ENCODE data around the gene C2CD5. TPM values are rescaled to one million over a fixed set of nuclear protein-coding genes. Genes with fewer than 3 reads are reported as not detected.

C2CD5 gene
- total RNA-seq, 4 donors from 2014 or later, result 43.7 to 68.5 (median 46.8) TPM

DNA sequence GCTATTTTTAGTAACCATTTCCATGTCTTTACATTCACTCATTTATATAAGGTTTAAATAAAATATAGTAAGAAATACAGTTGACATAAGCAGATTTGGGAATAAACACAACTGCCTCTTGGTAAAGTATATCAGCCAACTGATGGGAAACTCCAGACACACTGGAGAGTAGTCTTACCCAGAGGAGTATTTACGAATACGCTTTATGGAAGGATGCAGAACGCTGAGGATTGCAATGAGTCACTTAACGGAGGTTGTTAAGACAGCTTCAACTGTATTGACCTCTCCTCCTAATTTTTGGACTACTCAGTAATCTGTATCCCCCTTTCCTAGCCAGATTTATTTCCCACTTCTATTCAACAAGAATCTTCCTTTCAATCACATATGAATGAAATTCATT lies 6.0 kb downstream of the C2CD5 start:
- no peak overlapping the region for H3K4me3 ChIP-seq
- H3K9me3 ChIP-seq, result no peaks in the 10 kb centered on the region
- peaks cover 0 to 22% (median 11%) of the 10 kb centered on the region in 4 donors for H3K4me1 ChIP-seq
- peak overlapping the region in 1 of 4 donors; percentile 6 for H3K27ac ChIP-seq
- TF ChIP-seq, protein P1, sequence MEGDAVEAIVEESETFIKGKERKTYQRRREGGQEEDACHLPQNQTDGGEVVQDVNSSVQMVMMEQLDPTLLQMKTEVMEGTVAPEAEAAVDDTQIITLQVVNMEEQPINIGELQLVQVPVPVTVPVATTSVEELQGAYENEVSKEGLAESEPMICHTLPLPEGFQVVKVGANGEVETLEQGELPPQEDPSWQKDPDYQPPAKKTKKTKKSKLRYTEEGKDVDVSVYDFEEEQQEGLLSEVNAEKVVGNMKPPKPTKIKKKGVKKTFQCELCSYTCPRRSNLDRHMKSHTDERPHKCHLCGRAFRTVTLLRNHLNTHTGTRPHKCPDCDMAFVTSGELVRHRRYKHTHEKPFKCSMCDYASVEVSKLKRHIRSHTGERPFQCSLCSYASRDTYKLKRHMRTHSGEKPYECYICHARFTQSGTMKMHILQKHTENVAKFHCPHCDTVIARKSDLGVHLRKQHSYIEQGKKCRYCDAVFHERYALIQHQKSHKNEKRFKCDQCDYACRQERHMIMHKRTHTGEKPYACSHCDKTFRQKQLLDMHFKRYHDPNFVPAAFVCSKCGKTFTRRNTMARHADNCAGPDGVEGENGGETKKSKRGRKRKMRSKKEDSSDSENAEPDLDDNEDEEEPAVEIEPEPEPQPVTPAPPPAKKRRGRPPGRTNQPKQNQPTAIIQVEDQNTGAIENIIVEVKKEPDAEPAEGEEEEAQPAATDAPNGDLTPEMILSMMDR (IDR thresholded peaks at IDR 0.05), result no peak
- TF ChIP-seq POLR2A (IDR thresholded peaks at IDR 0.05), result no peak
- H3K36me3 ChIP-seq, result peaks cover 0 to 15% (median 0%) of the 10 kb centered on the region in 3 donors
- no peaks in the 10 kb centered on the region for H3K27me3 ChIP-seq
- no peak for DNase-seq

DNA sequence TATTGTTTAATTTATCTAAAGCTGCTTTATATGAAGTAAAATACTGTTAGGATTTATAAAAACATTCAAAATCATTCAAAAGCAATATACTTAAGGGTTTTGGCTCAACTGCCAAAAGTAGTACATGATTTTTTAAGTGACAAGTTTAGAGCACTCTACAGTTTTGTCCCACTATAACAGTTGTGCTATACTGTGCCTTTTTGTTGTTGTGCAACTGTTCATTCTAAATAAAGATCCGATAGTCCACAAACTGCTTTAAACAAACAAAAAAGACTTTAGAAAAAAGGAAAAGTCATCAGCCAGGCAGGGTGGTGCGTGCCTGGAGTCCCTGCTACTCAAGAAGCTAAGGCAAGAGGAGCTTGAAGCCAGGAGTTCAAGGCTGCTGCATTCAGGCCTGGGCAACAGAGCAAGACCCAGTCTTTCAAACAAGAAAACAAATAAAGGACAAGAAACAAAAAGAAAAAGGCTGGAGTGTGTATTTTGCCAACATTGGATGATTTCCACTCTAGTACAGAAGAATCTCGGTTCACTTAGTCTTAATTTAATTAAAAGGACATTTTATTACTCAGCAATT lies 7.3 kb downstream of the C2CD5 start:
- no peaks in the 10 kb centered on the region for H3K27me3 ChIP-seq
- DNase-seq, result no peak
- H3K9me3 ChIP-seq, result no peaks in the 10 kb centered on the region
- TF ChIP-seq, protein P1 (IDR thresholded peaks at IDR 0.05), result no peak
- no peak for TF ChIP-seq POLR2A (IDR thresholded peaks at IDR 0.05)
- peaks cover 0 to 28% (median 0%) of the 10 kb centered on the region in 3 donors for H3K36me3 ChIP-seq
- no peak overlapping the region for H3K27ac ChIP-seq
- peaks cover 0 to 12% (median 5%) of the 10 kb centered on the region in 4 donors for H3K4me1 ChIP-seq
- no peak overlapping the region for H3K4me3 ChIP-seq

DNA sequence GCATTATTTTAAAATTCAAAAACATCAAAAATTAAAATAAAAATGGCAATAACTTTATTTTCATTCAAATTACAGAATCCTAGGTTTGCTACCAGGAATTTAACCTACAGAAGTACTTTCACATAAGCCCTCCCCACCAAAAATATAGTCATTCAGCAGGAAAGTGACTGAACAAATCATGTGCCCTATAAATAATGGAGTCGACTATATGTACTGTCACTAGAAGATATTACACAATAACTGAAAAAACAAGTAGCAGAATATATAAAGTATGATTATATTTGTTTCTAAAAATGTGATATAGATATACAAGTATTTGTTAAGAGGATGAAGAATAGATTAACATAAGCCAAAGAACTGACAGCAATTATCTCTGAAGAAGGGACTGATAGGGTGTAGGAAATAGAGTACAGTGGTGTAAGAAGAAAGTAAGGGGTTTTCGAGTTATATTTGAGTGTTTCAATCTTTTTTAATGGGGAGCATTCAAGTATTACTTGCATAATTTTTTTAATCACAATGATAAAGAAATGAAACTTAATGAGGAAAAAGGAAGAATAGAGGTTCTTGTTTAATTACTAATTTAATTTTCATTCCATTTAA lies 7.9 kb downstream of the C2CD5 start:
- H3K27me3 ChIP-seq, result no peaks in the 10 kb centered on the region
- peaks cover 0 to 33% (median 0%) of the 10 kb centered on the region in 3 donors for H3K36me3 ChIP-seq

DNA sequence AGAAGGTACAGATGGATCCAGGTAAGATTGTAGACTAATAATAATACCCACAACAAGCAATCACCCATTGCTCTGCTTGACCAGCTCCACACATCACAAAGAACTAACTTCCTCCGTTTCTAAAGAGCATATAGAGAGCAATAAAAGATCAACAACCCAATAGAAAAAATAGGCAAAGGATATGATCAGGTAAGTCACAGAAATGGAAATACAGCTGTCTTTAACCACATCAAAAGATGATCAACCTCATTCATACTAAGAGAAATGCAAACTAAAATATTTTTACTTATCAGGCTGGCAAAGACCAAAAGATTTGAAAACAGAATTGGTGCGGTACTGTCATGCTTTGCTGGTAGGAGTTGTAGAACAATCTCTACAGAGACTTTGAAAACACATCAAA lies 8.9 kb downstream of the C2CD5 start:
- Histone ChIP-seq H3K27ac (no peak overlapping the region), H3K36me3 (peaks cover 0 to 40% (median 0%) of the 10 kb centered on the region in 3 donors), H3K4me1 (peaks cover 0 to 12% (median 0%) of the 10 kb centered on the region in 4 donors), H3K4me3 (no peak overlapping the region), H3K9me3 (peaks cover 0 to 4% (median 0%) of the 10 kb centered on the region in 4 donors), H3K27me3 (no peaks in the 10 kb centered on the region)
- DNase-seq, result no peak
- no peak for TF ChIP-seq POLR2A (IDR thresholded peaks at IDR 0.05)
- TF ChIP-seq, protein P1 (IDR thresholded peaks at IDR 0.05), result no peak

More for the DNA sequence above, 7.9 kb downstream of the C2CD5 start:
- Histone ChIP-seq H3K27ac (no peak overlapping the region), H3K4me1 (peaks cover 0 to 12% (median 2%) of the 10 kb centered on the region in 4 donors), H3K4me3 (no peak overlapping the region), H3K9me3 (peaks cover 0 to 2% (median 0%) of the 10 kb centered on the region in 4 donors)
- no peak for DNase-seq
- TF ChIP-seq, protein P1 (IDR thresholded peaks at IDR 0.05), result no peak
- TF ChIP-seq POLR2A (IDR thresholded peaks at IDR 0.05), result no peak

DNA sequence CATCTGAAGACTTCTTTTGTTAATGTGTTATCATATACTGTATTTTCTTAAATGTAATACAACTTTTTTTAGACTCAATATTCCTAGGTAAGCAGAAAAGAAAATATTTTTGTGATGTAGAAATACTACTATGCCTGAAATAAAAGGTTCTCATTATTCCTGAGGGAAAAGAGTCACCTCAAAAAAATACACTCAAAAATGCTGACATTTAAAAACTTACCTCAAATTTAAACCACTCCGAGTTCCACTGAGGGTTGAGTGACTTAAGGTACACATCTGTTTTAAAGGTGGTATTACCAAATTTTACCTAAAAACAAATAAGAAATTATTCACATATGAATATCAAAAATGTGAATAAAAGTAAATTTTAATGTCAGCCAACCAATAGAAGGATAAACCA lies 9.3 kb downstream of the C2CD5 start:
- DNase-seq, result no peak
- Histone ChIP-seq H3K27me3 (no peaks in the 10 kb centered on the region), H3K36me3 (peaks cover 0 to 40% (median 0%) of the 10 kb centered on the region in 3 donors), H3K4me3 (no peak overlapping the region), H3K27ac (no peak overlapping the region), H3K9me3 (peaks cover 0 to 4% (median 0%) of the 10 kb centered on the region in 4 donors), H3K4me1 (peaks cover 0 to 12% (median 0%) of the 10 kb centered on the region in 4 donors)
- no peak for TF ChIP-seq POLR2A (IDR thresholded peaks at IDR 0.05)
- TF ChIP-seq, protein P1 (IDR thresholded peaks at IDR 0.05), result no peak
